Stimulated activated naive CD8-positive, alpha-beta T cell treated with anti-CD3 and anti-CD28 coated beads, Interleukin-15, Interleukin-2, amounts not matched to agents 100 U/mL and 50 U/mL, for 24 hours (primary cell): ENCODE results near the gene RGS7.
"Not testable (repeated sequence)": the region's sequence is repeated elsewhere in the genome, so short reads cannot be mapped to it uniquely, and the experiment has no call there.

Source experiments
- ATAC-seq: fragments of 150-1000 bp; cut with Tn5 transposase; one replicate; pipeline ENCODE4 v1.10.0; 2021
- DNase-seq: peaks from one replicate; pipeline ENCODE4 v3.0.0; 2021

Gene RGS7

DNA sequence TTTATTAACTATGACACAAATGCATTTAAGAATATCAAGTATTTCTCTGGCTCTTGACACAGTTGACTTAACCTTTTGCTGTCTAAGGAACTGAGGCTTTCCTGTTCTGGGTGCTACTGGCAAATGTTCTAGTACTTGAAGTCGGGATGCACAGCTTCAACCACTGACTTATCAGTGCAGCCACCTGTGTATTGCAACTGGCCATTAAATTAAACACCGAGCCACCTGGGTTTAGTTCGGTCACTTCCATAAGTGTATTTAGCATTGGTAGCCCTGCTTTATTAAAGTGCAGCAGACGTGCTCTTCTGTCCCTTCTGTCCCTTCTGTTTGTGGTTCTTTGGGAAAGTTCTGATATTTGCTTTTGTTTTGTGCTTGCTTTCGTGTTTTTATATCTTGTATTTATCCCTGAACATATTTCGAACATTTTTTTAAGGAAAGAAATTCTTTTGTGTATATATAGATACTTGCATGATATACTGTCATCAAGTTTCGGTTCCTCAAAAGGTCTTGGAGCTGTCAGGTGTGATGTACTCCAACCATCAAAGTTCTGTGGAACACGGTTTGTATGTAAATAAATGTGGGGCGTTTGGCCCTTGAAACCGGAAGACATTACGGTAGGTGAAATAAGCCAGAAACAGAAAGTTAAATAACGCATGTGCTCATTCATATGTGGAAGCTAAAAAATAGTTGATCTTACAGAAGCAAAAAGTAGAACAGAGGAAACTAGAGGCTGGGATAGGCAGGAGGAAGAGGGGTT is 447.1 kb downstream of the RGS7 start:
- ATAC-seq (no peak), DNase-seq (no peak)

DNA sequence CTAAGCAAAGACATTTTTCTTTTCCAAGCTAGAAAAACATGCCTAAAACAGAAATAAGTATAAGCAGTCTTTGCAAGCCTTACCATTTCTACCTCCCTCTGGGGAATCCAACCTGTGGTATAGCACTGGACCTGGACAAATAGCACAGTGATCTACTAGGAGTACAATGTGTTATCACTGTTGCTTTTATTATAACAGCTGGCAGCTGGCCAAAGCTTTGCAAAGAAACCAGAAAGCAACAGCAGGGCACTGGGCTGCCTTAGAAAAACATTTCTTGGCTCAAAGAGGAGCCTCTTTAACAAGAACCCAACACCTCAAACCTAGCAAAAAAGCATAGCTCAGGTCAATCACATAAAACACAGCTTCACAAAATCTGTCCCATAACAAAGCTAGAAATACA is 450.5 kb downstream of the RGS7 start:
- no peak for ATAC-seq
- no peak for DNase-seq

GRCh38 chr1:240905225-240905765 is 451.7 kb downstream of the RGS7 start:
- DNase-seq (no peak), ATAC-seq (no peak)

GRCh38 chr1:240895424-240895823 is 461.6 kb downstream of the RGS7 start:
- not testable (repeated sequence) for ATAC-seq, DNase-seq

GRCh38 chr1:240888787-240889048 is 468.3 kb downstream of the RGS7 start:
- ATAC-seq (no peak), DNase-seq (no peak)

DNA sequence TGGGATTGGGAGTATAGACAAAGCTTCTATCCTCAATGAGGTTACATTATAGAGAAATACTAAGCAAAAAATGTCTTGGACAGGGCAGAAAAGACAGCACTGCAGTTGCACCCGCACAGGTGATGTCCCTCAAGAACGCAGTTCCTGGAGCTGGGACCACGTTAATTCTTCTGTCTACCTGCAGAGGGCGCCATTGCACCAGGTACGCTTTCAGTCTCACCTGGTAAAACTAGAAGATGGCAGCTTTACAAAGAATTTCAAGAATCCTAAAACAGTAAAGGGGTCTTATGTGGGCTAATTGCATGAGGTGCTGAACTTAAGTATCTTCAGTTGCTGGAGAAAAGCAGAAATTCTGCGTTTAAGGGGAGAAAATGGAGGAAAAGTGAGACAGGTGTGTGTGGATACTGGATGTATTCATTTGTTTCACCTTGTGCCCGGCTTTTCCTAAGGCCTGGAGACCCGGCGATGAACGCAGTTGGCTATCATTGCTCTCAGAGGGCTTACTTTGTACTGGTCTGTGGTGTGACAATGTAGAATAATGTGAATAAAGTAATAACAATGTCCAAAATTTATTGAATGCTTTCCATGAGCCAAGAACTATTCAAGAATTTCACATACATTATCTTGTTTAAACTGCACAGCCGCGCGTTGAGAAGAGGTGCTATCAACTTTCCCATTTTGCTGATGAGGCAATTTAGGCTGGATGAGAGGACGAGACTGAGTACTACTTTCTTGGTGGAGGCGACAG is 468.8 kb downstream of the RGS7 start:
- ATAC-seq (no peak), DNase-seq (peak; percentile 25)

GRCh38 chr1:240883490-240883889 is 473.5 kb downstream of the RGS7 start:
- ATAC-seq (no peak), DNase-seq (no peak)

DNA sequence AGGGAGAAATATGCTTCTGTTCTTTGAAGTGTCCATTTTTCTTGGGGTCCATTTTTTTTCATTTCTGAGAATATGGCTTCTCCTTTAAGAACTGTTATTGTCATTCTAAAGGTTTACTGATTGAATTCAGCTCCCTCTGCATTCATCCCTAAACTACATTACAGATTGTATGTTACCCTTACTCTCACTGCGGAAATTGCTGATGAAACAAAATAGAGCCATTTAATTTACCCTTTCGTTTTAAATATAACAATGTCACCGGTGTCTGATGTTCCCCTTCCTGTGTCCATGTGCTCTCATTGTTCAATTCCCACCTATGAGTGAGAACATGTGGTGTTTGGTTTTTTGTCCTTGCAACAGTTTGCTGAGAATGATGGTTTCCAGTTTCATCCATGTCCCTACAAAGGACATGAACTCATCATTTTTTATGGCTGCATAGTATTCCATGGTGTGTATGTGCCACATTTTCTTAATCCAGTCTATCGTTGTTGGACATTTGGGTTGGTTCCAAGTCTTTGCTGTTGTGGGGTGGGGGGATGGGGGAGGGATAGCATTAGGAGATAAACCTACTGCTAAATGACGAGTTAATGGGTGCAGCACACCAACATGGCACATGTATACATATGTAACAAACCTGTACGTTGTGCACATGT is 474.2 kb downstream of the RGS7 start:
- not testable (repeated sequence) for ATAC-seq, DNase-seq

DNA sequence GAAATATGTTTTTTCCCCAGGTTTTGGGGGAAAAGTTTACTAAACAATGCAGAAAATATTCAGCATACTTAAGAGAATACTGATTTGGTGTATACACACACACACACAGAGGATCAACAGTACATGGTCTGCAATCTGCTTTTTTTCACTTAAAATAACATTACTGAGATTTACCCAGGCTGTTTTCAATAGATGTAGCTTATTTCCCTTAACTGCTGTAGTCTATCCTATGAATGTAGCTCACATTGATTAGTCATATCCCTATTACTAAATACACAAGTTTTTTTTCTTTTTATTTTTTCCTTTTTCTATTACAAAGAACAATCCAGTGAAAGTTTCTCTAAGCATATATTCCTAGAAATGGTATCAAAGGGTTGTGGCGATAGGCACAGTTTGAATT is 478.4 kb downstream of the RGS7 start:
- DNase-seq = no peak
- no peak for ATAC-seq

DNA sequence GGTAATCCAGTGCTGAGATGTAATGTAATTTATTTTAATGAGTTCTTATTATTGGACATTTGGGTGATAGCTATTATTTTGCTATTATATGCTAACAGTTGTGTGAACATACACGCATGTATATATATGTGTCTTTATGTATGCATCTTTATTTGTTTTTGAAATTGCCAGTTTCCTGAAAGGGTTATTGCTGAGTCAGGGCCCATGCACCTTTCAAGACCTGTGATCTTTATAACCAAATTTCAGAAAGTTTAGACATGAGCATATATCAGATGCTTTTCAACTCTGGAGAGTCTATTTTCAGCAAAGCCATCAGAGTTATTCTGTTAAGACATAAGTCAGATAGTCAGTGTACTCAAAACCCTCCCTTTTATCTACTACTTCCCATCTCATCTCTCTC is 479.4 kb downstream of the RGS7 start:
- ATAC-seq (no peak), DNase-seq (no peak)

DNA sequence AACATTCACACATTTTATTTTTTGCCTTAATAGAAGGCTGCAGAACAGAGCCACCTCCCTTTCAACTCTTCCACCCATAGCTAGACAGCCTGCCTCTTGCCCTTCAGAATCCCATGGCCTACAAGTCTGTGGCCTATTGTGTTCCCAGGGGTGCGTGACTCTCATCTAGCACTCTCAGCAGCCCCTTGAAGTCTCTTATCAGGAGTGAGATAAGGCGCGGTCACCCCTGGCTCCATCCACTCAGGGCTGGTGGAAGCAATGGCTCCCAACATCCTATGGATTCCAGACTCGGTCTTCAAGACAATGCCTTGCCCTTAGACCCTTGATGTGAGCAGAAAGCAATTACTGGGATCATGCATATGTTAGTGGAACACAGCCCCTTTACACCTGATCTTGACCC is 480.9 kb downstream of the RGS7 start:
- no peak for ATAC-seq
- no peak for DNase-seq

DNA sequence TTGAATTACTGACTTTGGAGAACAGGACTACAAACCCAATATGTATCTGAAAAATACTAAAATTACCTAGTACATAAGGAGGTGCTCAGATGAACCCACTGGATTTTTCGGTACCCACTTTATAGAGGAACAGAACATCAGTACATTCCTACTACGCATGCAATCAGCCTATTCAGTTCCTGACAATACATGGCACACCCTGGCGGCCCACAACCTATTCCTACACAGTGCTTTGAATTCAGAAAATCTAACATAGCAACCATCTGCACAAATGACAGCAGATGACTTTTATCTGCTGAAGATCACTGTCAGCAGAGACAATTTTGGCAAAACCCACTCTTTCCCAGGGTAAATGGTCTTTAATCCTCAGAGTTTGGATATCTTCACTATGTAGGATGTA is 487.9 kb downstream of the RGS7 start:
- no peak for ATAC-seq
- no peak for DNase-seq

DNA sequence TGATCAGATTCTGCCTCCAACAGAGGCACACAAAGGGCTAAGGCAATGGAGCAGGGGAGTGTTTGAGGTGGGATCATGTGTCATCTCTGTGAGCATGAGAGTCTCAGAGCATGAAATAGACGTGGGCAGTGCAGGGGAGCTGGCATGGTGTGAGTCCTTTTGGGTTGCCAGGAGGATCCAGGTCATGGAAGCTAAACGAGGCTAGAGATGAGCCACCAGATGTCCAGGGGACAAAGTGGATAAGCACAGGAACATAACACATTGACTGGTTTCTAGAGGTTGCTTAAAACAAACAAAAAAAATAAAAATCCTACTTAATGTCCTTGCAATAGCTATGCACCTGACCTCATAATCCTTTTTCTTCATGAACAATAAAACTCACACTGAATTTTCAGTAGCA is 490.3 kb downstream of the RGS7 start:
- DNase-seq (no peak), ATAC-seq (no peak)

- DNase-seq (no peak), ATAC-seq (no peak)
Measured at GRCh38 chr1:240860023-240860422, 497.0 kb downstream of the RGS7 start.

- DNase-seq = no peak
- ATAC-seq = no peak
Measured at GRCh38 chr1:240854367-240854766, 502.6 kb downstream of the RGS7 start.

DNA sequence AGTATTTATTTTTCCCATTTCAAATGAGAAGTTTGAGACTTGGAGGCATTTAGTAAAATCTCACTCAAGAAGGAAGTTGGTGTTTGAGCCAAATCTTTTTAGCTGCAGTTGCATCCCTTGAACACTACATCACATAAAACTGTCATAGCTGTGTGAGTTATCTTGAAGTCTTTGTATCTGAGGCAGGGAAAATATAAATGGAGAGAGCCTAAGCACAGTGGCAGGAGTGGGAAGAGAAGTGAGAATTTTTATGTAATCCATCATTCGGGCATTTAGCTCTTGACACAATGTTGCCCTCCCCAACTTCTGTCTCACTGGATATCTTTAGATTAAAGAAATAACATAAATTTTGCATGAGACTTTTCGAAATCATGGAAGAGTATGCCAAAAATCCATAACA is 509.7 kb downstream of the RGS7 start:
- ATAC-seq (no peak), DNase-seq (no peak)

- no peak for DNase-seq
- no peak for ATAC-seq
Measured at GRCh38 chr1:240844486-240844885, 512.5 kb downstream of the RGS7 start.

- no peak for DNase-seq
- ATAC-seq = no peak
Measured at GRCh38 chr1:240843798-240844197, 513.2 kb downstream of the RGS7 start.

DNA sequence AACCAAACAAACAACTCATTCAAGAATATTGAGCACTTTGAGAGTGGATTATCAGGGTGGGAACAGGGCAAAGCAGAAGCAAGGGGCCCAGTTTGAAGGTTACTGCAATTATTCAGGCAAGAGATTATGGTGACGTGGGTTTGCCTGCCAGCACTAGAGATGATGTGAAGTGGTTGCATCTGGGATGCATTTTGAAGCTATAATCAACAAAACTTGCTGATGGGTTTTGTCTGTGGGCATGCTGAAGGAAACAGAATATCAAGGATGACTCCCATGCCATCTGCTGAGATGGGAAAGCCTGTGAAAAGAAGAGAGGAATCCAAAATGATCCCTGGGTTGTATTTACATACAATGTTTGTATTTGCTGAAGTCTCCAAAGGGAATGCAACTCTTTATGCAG is 520.7 kb downstream of the RGS7 start:
- ATAC-seq (no peak), DNase-seq (no peak)

GRCh38 chr1:240835291-240835690 is 521.7 kb downstream of the RGS7 start:
- DNase-seq (no peak), ATAC-seq (no peak)

- no peak for ATAC-seq
- no peak for DNase-seq
Measured at GRCh38 chr1:240833075-240833474, 523.9 kb downstream of the RGS7 start.

- DNase-seq (no peak), ATAC-seq (no peak)
Measured at GRCh38 chr1:240831922-240832321, 525.1 kb downstream of the RGS7 start.

DNA sequence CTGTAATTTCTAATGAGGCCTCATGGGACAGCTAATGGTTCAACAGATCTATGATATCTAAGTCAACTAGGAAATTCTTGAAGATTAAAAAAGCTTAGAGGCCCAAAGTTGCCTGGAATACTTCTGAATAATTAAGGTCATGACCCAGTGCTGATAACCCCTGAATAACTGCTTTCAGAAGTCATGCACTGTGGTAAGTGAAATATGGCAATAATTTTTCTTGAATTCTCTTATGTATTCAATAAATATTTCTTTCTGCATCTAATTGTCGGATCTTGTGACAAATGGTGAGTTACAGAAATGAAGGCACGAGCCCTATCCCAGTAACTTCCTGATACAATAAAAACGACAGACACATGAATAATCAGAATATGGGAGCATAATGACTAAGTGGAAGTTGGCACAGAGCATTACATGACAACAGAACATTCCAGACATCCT is 525.8 kb downstream of the RGS7 start:
- ATAC-seq (no peak), DNase-seq (no peak)
